Measurements from ENCODE around the gene NEK10. TPM values are rescaled to one million over a fixed set of nuclear protein-coding genes. Genes with fewer than 3 reads are reported as not detected.
"Not testable (repeated sequence)": the region's sequence is repeated elsewhere in the genome, so short reads cannot be mapped to it uniquely, and the experiment has no call there.

NEK10 gene
- total RNA-seq, 1 experiment from 2014 or later, result 2.8 TPM

GRCh38 chr3:27312044-27312668 lies 57.0 kb downstream of the NEK10 start:
- peak; percentile 85 for DNase-seq (ENCODE audit: low spot score)

DNA sequence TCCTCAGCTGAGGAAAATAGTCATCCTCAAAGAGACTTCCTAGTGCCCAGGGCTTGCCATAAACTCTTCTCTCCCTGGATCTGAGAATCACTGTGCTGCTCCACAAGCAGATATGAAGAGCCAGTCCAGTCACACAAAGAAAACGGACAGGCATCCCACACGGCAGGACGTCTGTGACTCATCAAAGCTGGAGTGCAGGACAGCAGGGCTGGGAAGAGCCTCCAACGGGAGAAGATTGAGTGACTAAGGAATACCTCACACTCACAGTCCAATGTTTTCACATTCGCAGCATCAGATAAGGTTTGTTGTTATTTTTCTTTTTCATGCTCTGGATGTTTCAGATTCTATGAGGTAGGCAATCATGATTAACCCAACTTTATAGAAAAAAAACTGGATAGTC lies 57.8 kb downstream of the NEK10 start:
- DNase-seq (ENCODE audit: low spot score), result peak; percentile 15

GRCh38 chr3:27310688-27311087 lies 58.5 kb downstream of the NEK10 start:
- DNase-seq (ENCODE audit: low spot score), result no peak

DNA sequence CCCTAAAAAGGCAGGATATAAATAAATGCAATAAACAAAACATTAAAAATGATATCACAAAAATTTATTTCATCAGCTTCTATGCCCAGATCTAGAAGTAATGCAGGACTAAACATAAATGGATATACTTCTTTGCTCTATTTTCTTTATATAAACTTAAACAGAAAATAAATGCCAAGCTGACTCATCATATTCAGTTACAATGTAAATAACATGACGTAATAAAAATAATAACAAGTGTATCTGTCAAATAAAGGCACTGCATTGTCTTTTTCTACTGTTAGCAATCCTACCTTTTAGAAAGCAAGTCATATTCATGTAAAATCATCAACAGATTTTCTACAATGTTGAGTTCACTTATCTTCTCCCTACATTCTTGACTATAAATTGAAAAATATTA lies 61.6 kb downstream of the NEK10 start:
- DNase-seq (ENCODE audit: low spot score), result no peak

DNA sequence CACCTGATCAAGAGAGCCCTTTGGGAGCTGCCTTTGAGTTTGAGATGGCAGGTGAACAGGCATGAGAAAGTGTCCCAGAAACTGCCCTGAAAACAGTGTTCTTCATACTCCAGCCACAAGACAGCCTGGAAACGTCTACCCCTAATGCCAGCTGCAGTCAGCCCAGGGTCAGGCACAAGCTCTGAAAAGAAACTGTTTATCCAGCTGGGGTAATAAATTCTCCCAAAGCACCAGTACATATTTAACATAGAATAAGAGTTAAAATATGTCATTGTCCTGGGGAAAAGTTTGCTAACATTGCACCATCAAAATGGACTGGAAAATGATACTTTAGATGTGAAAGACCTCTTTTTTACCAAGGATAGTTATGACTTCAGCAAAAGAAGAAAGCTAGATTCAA lies 66.3 kb downstream of the NEK10 start:
- no peak for DNase-seq (ENCODE audit: low spot score)

GRCh38 chr3:27298981-27299380 lies 70.2 kb downstream of the NEK10 start:
- not testable (repeated sequence) for DNase-seq (ENCODE audit: low spot score)

GRCh38 chr3:27293939-27294338 lies 75.2 kb downstream of the NEK10 start:
- no peak for DNase-seq (ENCODE audit: low spot score)

GRCh38 chr3:27290760-27291159 lies 78.4 kb downstream of the NEK10 start:
- DNase-seq (ENCODE audit: low spot score), result no peak

DNA sequence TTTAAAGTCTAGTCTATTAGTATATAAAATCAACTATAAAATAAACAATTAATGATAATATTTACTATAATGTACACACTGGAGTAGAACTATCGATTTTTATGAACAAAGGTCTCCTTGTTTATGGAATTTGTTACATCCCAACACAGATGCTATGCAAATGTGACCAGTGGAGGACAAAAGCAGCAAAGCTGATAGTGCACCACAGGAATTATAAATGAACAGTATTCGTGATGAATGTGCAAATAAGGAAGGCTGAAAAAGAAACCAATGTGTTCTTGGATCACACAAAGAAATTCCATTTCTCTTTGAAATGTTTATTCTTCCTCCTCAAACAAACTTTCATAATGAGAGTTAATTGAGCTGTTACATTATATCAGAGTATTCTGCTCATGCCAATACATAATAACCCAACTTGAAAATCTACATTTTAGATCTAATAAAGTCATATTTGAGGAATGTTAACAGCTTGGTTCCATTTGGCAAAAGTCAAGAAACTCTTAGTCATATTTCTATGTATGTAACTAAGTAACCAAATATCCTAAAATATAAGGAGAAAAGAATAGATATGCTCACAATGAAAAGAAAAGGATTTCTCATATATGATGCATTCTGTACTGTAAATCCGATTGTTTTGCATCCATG lies 79.3 kb downstream of the NEK10 start:
- no peak for DNase-seq (ENCODE audit: low spot score)

- no peak for DNase-seq (ENCODE audit: low spot score)
Observed at GRCh38 chr3:27287052-27287451, 82.1 kb downstream of the NEK10 start.

DNA sequence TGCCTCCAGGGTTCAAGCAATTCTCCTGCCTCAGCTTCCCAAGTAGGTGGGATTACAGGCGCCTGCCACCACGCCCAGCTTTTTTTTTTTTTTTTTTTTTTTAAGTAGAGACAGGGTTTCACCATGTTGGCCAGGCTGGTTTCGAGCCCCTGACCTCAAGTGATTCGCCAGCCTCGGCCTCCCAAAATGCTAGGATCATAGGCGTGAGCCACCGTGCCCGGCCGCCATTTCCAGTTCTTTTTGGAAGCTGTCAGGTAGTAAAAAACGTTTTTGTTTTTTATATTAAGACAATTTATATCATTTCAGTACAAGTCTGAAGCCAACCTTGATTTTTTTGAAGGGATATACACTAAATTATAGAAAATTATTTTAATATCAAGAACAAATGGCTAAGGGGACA lies 82.7 kb downstream of the NEK10 start:
- not testable (repeated sequence) for DNase-seq (ENCODE audit: low spot score)

- no peak for DNase-seq (ENCODE audit: low spot score)
Observed at GRCh38 chr3:27285668-27286067, 83.5 kb downstream of the NEK10 start.

DNA sequence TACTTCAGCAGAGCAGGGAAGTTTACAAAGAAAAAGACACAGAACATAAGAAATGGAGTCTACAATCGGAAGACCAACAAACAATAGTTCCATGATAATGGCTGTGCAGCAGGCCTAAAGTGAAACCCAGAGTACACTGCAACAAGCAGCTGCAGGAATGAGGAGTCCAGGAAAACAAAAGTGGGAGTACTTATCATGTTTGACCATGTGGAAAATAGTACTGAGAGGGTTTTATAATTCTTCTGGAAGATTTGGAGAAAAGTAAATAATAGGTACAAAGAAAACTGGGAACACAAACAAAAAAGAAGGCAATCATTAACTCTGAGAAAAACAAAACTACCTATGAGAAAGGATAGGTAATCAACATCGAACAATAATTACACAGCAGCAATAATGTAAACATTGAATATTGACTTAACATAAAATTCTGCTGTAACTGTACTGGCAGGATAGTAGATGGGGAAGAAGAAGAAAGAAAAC lies 87.5 kb downstream of the NEK10 start:
- no peak for DNase-seq (ENCODE audit: low spot score)

DNA sequence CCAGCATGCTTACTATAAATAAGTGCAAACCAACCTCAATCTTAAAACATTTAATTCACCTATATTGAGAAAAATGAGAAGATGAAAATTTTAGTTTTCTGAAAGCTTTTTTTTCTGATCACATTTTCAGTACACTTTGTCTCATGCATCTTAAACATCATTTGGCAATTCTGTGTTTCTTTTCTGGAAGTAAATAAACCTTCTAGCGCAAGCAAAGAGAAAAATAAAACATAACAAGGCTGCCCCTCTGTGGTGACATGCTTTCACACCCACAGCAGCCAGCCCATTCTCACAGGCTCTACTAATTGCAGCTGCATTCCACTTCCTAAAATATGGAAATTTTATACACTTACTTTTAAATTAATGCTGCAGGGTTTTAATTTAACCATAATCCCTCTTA lies 90.1 kb downstream of the NEK10 start:
- DNase-seq (ENCODE audit: low spot score), result peak; percentile 60

DNA sequence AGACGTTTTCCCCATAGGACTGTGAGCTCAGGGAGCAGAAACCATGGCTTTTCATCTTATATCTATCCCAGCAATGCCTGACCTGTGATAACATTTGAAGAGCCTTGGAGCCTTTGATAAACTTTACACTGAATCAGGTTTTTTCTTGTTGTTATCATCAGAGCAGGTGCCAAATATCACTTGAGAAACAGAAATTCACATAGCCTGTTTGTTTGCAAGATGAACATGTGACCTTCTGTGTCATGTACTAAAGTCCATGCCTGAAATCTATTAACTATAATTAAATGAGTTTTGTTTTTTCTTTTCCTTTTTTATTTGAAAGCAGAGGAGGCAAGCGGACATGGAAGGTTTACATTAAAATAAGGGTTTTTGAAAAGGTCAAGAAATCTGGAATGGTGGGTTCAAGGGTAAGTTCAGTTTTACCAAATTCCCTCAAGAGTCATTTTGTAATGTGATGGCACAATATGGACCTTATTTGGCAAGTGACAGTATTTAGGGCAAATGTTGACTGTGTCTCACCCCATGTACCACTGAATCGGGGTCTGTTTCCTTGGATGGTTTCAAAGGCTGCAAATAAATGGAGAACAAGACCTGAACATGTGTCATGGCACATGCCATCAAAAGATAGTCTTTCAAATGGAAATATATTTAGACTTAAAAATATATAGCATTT lies 90.7 kb downstream of the NEK10 start:
- DNase-seq (ENCODE audit: low spot score), result no peak

DNA sequence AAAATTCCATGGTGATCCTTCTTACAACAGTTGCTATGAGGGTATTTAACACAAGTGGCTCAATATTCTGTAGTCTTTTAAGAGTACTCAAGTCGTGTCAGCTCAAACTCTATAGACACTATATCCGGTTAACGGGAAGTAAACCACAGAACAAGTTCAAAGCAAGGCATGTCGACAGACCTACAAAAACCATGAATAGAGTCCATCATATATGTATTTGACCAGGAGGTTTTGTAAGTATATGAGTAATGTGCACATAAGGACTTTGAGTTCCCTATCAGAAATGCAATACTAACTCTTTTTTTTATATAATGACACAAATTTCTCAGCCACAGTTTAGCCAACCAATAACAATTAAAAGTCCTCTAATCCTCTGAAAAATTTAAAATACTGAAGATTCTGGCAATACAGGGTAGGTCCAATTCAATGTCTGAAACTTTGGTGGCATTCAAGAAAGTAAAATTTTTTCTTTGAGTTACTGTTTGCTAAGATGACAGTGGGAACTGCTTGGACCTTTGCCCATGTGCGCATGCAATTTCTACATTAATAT lies 93.7 kb downstream of the NEK10 start:
- no peak for DNase-seq (ENCODE audit: low spot score)

DNA sequence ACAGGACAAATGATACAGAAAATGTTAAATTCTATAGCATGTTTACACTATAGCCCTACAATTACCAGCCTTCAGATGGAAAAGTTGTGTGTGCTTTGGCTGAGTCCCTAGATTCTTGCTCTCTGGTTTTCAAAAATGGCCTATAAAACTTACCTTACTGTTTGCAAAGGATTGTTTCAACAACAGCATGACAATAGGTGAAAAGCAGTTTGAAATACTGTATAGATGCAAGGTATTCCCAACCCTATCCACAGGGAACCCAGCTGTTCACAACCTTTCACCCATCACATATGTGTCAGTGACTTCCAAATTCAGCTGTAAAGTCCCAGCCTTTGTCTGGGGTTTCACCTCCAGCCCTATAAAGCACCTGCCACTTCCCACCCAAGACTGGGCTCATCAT lies 97.3 kb downstream of the NEK10 start:
- DNase-seq (ENCODE audit: low spot score), result no peak

GRCh38 chr3:27254896-27255295 lies 114.3 kb downstream of the NEK10 start:
- DNase-seq (ENCODE audit: low spot score), result no peak

GRCh38 chr3:27253831-27254230 lies 115.4 kb downstream of the NEK10 start:
- peak; percentile 40 for DNase-seq (ENCODE audit: low spot score)

- DNase-seq (ENCODE audit: low spot score), result no peak
Observed at GRCh38 chr3:27253391-27253790, 115.8 kb downstream of the NEK10 start.

DNA sequence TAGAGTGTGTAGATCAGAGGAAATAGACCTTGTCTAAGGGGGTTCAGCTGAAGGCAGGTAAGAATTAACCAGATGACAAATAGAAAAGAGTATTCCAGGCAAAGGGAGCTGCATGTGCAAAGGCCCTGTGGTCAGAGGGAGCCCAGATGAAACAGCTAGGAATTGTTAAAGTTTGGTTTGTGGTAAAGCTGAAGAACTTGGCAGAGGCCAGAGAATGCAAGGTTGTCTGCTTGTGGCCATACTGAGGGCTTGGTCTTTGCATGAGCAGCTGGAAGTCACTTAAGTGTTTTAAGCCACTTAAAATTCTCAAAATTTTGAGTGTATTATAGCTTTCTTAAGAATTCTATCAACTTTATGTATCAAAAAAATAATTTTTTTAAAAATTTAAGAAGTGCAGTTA lies 116.5 kb downstream of the NEK10 start:
- no peak for DNase-seq (ENCODE audit: low spot score)

DNA sequence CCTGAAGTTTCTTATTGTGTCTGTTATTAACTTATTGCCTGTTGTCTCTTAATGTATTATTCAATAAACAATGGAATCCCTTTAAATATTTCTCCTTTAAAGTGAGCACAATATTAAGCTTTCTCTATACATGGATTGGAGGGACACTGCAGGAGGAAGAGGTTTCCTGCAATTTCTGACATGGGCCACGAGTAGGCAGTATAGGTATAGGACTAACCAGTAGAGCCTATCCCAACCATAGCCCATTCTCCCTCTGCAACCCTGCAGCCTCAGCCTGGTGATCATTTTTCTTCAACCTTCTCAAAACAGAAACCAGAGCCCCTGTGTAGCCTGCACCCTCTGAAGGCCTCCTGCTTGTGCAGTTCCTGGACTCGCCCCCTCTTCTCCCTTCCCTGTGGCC lies 124.8 kb downstream of the NEK10 start:
- no peak for DNase-seq (ENCODE audit: low spot score)

DNA sequence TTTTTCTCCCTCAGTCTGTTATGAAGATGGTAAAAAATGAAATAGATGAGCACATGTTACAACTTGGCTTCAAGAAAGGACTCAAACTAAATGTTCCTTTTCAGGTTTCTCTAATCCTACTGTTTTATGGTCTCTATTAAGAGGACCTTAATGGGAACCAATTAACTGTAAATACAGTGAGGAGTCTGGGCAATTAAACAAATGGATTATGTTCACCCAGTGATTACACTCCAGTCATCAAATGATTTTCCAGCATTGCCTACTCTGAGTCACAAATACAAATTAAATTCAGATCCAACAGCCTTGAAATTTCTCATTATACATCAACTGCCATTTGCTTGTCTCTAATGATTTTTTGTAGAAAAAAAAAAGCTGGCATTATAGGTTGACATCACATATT lies 129.2 kb downstream of the NEK10 start:
- no peak for DNase-seq (ENCODE audit: low spot score)
